HG03565 (cell line): ENCODE results near the gene PPID.
A peak's percentile ranks its signal among the peaks of the same experiment; 100 is the strongest.
"Not testable (repeated sequence)": the region's sequence is repeated elsewhere in the genome, so short reads cannot be mapped to it uniquely, and the experiment has no call there.

Experiments used
- ATAC-seq: cut with Tn5 transposase; IDR thresholded peaks from one replicate; pipeline ENCODE4 v1.9.1; 2021; ENCODE audit warnings: mild to moderate bottlenecking, moderate library complexity; ENCODE audit not compliant: unreplicated experiment

PPID gene

DNA sequence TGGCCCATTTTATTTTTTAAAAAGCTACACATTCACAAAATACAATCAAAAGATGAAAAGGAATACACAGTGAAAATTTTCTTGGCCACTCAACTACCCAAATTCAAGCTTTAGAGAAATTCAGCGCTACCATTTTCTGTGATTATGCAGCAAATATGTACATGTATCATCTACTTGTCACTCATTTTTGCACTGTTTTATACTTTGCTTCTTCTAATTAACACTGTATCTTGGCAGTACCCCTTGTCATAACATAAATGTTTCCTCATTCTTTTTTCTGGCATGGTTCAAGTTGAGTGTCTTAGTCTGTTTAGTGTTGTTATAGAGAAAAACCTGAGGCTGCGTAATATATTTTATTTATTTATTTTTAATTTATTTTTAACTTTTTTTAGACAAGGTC is 15.7 kb upstream of the PPID start:
- no peak for ATAC-seq

GRCh38 chr4:158729716-158730559 is 6.7 kb upstream of the PPID start:
- peak; percentile 85 for ATAC-seq

- ATAC-seq: no peak
These were observed 5.0 kb upstream of the PPID start for GRCh38 chr4:158728236-158728635.

DNA sequence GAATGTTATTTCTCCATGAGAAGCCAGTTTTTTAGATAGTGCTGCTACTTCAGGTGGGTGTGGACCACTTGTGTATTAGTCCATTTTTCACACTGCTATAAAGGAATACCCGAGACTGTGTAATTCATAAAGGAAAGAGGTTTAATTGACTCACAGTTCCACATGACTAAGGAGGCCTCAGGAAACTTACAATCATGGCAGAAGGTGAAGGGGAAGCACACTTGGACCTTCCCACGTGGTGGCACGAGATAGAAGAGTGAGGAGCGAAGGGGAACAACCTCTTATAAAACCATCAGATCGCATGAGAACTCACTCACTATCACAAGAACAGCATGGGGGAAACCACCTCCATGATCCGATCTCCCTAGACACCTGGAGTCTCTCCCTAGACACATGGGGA is 3.4 kb upstream of the PPID start:
- no peak for ATAC-seq

GRCh38 chr4:158724637-158725036 is 1.4 kb upstream of the PPID start:
- ATAC-seq: no peak

- ATAC-seq: no peak
These were observed 792 bp downstream of the PPID start for GRCh38 chr4:158722291-158722916.

DNA sequence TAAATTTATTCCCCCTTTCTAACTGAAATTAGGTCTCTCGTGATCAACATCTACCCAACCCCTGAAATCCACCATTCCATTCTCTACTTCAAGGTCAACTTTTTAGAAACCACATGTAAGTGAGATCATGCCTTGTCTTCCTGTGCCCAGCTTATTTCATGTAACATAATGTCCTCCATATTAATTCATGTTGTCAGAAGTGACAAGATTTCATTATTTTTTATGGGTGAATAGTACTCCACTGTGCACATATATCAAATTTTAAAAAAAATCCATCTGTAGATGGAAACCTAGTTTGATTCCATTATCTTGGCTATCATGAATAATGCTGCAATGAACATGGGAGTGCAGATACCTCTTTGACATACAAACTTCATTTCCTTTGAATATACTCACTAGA is 1.5 kb downstream of the PPID start:
- no peak for ATAC-seq

- no peak for ATAC-seq
These were observed 7.4 kb downstream of the PPID start for GRCh38 chr4:158715802-158716201.

DNA sequence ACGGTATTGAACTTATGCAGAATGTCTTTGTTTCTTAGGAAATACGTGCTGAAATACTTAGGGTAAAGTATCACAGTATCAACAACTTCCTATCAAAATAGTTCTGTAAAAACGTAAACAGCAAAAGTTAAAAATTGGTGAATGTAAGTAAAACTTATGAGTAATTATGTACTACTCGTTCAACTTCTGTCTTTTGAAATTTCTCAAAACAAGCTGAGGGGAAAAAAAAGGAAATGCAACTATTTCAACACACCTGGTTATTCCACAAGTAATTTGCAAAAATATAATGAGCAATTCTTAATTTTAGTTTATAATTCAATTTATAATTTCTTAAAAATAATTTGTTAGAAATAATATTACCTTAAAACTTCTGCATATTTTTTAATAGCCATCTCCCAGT is 8.3 kb downstream of the PPID start:
- no peak for ATAC-seq

- ATAC-seq: not testable (repeated sequence)
These were observed 10.6 kb downstream of the PPID start for GRCh38 chr4:158712622-158713021.

- no peak for ATAC-seq
These were observed 12.4 kb downstream of the PPID start for GRCh38 chr4:158710814-158711213.

- no peak for ATAC-seq
These were observed 18.9 kb downstream of the PPID start for GRCh38 chr4:158704274-158704673.

DNA sequence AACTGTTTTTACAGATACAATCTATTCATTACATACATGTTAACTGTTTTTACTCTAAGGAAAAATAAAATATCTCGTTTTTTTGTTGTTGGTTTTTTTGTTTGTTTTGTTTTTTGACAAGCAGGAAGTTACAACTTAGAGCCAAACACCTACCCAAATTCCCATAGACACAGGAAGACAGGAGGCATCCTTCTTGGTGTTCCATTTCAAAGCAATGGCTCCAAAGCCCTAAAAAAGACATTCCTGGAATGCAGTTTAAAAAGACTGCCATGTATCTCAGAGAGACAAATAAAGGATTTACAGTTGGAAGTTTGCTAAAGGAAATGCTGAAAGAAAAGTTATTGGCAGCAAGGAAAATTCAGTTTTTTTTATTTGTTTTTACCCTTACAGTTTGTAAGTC is 34.4 kb downstream of the PPID start:
- no peak for ATAC-seq

- ATAC-seq: no peak
These were observed 41.1 kb downstream of the PPID start for GRCh38 chr4:158682066-158682465.

DNA sequence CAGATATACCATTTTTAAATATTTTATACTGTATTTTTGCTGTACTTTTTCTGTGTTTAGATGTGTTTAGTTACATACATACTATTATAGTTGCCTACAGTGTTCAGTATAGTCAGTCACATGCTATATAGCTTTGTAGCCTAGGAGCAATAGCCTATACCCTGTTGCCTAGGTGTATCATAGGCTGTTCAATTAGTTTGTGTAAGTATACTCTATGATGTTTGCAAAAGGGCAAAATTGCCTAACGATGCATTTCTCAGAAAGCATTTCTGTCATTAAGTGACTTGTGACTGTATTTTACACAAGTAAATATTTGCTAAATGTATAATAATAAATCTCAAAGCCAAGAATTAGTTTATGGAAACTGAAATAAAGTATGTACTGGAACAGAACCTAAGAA is 41.6 kb downstream of the PPID start:
- ATAC-seq: no peak

- ATAC-seq: no peak
These were observed 44.4 kb downstream of the PPID start for GRCh38 chr4:158678767-158679166.

DNA sequence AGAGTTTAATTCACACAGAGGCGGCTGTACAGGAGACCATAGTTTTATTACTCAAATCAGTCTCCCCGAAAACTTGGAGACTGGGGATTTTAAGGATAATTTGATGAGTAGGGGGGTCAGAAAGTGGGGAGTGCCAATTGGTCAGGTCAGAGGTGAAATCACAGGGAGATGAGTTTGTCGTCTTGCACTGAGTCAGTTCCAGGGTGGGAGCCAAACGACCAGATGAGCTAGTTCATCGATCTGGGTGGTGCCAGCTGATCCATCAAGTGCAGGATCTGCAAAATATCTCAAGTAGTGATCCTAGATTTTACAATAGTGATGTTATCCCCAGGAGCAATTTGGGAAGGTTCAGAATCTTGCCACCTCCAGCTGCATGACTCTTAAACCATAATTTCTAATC is 47.1 kb downstream of the PPID start:
- ATAC-seq: no peak

DNA sequence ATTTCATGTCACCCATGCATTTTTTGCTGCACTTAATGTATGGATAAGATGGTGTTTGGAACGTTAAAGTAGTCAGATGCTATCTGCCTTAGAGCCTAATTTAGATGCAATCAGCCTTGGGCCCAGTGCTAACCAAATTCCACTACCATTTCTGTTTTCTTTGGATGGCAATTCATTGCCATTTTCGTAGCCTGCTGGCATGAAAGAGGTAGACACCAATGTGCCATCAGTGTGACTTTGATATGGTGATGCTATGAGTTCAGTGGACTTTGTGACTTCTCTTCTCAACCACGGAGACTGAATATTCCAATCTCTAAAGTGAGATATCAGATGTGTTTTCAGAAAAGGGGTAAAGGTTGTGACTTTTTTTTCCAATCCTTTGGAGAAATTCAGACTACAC is 49.6 kb downstream of the PPID start:
- no peak for ATAC-seq

GRCh38 chr4:158671915-158672806 is 51.0 kb downstream of the PPID start, which contains the start of gene ETFDH:
ETFDH (plus strand) TSS chr4:158672296; CDS start chr4:158672457, 161 bp downstream.
- ATAC-seq: peak; percentile 78

DNA sequence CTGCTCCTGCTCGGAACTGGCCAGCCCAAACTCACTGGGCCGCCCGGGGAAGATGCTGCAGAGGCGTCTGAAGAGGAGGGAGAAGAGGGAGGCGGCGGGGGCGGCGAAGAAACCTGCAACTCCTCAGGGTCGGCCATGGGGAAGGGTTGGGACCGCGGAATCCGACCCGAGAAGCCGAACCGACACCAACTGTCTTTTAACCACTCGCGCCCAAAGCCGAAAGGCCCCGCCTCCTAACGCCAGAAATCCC is 51.6 kb downstream of the PPID start, which contains the start of gene C4orf46:
Gene C4orf46 (minus strand): TSS at position 223 of the 250 bp plus-strand sequence. CDS start 86 bp downstream, at position 137.
- no peak for ATAC-seq

DNA sequence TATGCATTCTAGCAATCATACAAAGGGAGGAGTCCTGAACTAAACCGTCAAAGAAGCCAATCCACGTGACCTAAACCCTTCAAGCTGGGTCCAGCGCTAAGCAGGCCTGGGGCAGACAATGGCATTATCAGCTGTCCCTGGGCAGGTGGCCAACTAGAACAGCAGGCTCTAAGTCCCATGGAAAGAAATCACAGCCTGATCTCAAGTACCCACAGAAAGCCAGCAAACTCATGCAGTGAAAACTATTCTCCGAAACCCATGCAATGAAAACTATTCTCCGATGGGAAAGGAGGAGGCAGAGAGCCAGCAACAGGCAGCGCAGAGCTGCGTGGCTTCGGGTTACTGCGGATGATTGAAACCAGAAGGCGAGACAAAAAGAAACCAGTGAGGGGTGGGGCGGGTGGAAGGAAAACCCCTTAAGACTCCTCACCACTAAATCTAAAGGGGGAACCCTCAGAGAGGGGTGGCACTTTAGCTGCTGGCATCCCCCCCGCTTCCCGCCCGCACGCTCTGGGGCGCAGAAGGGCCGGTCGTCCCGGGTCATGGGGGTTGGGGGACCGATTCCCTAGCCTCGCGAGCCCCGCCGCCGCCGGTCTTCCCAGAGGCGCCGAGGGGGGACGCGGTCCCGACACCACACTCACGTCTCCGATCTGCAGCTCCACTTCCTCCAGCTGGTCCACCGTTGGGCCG is 52.1 kb downstream of the PPID start:
- ATAC-seq: peak; percentile 9
